A172 (cell line): ENCODE data around the gene FLII. TPM values are rescaled to one million over a fixed set of nuclear protein-coding genes. Genes with fewer than 3 reads are reported as not detected.

Source experiments
- DNase-seq: peaks from one replicate; pipeline ENCODE4 v3.0.0-alpha.2; 2015; ENCODE audit warnings: low spot score
- total RNA-seq: library from RNA; depleted of rRNA; stranded (reverse); fragments of >200 nt; shearing (Covaris generic); gene quantifications from 2 replicates; pipeline ENCODE4 v1.2.3, GENCODE V29; 2014

Gene FLII
- total RNA-seq, 1 experiment from 2014 or later, result 474 TPM

- DNase-seq, result no peak
These were observed 13.3 kb downstream of the FLII start for GRCh38 chr17:18245038-18245776.

- DNase-seq, result no peak
These were observed 17.2 kb downstream of the FLII start for GRCh38 chr17:18241229-18241871.

GRCh38 chr17:18240449-18240848 is 18.1 kb downstream of the FLII start:
- no peak for DNase-seq

- no peak for DNase-seq
These were observed 20.2 kb downstream of the FLII start for GRCh38 chr17:18238299-18238698.

GRCh38 chr17:18237461-18237860 is 21.1 kb downstream of the FLII start:
- DNase-seq, result no peak

- no peak for DNase-seq
These were observed 22.0 kb downstream of the FLII start for GRCh38 chr17:18236494-18236893.

GRCh38 chr17:18235743-18236256 is 22.7 kb downstream of the FLII start:
- DNase-seq, result peak; percentile 84

- no peak for DNase-seq
These were observed 23.6 kb downstream of the FLII start for GRCh38 chr17:18234853-18235380.

- DNase-seq, result no peak
These were observed 24.6 kb downstream of the FLII start for GRCh38 chr17:18233803-18234518.

- DNase-seq, result no peak
These were observed 27.4 kb downstream of the FLII start for GRCh38 chr17:18231164-18231563.

GRCh38 chr17:18230288-18231141 is 28.0 kb downstream of the FLII start:
- DNase-seq, result no peak

- DNase-seq, result no peak
These were observed 28.8 kb downstream of the FLII start for GRCh38 chr17:18229771-18230170.

GRCh38 chr17:18229254-18229653 is 29.3 kb downstream of the FLII start:
- no peak for DNase-seq

GRCh38 chr17:18228176-18228682 is 30.3 kb downstream of the FLII start:
- no peak for DNase-seq

- no peak for DNase-seq
These were observed 30.9 kb downstream of the FLII start for GRCh38 chr17:18227635-18228034.

GRCh38 chr17:18226284-18226945 is 32.1 kb downstream of the FLII start:
- DNase-seq, result no peak

GRCh38 chr17:18225642-18226283 is 32.8 kb downstream of the FLII start:
- no peak for DNase-seq

GRCh38 chr17:18225121-18225641 is 33.4 kb downstream of the FLII start, which contains the start of gene LLGL1:
Gene LLGL1 (plus strand): TSS chr17:18225635. CDS start chr17:18225683, 48 bp downstream.
- peak; percentile 85 for DNase-seq

- no peak for DNase-seq
These were observed 34.0 kb downstream of the FLII start for GRCh38 chr17:18224387-18225120.
